HL-60 (cell line): ENCODE data around the gene ENOSF1.

Experiments
- DNase-seq, 2 experiments: peaks; one replicate each; pipeline ENCODE4 v3.0.0-alpha.2; 2010 to 2020; ENCODE audit warnings: low read depth in 1 of 2, low spot score in 1 of 2
- H3K27ac ChIP-seq: fragments of 250-450 bp; sonication (Bioruptor Pico); replicated peaks from 2 replicates; pipeline ENCODE4 v1.5.1; 2020; ENCODE audit warnings: mild to moderate bottlenecking, moderate library complexity
- H3K27me3 ChIP-seq: fragments of 250-450 bp; sonication (Bioruptor Pico); 2 replicates; pipeline ENCODE4 v1.5.1; 2021; ENCODE audit warnings: mild to moderate bottlenecking, moderate library complexity; ENCODE audit not compliant: insufficient read depth, poor library complexity, severe bottlenecking
- H3K4me3 ChIP-seq: replicated peaks from 2 replicates; pipeline ENCODE4 v1.5.1; 2011; ENCODE audit warnings: mild to moderate bottlenecking, control low read depth, low read length; ENCODE audit not compliant: insufficient read depth
- GABPA ChIP-seq: IDR thresholded peaks from 2 replicates; pipeline ENCODE4 v1.6.1; 2012; ENCODE audit warnings: low read depth
- POLR2AphosphoS5 ChIP-seq: IDR thresholded peaks from 2 replicates; pipeline ENCODE4 v1.6.1; 2012; ENCODE audit warnings: low read depth
- SPI1 ChIP-seq: IDR thresholded peaks from 2 replicates; pipeline ENCODE4 v1.6.1; 2012; ENCODE audit warnings: low read depth, mild to moderate bottlenecking, borderline replicate concordance
- TF ChIP-seq, protein P1 (sequence below): IDR thresholded peaks from one replicate; pipeline ENCODE4 v1.5.1; 2011; ENCODE audit warnings: low read length, control low read depth, inconsistent platforms; ENCODE audit not compliant: insufficient read depth
- TF ChIP-seq, protein P2 (sequence below): IDR thresholded peaks from 2 replicates; pipeline ENCODE4 v1.6.1; 2012; ENCODE audit warnings: low read depth; ENCODE audit not compliant: insufficient replicate concordance

The ENOSF1 gene

GRCh38 chr18:673317-673716, 39.1 kb downstream of the ENOSF1 start:
- Histone ChIP-seq H3K4me3 (no peak overlapping the region), H3K27me3 (no peaks in the 10 kb centered on the region), H3K27ac (no peak overlapping the region)
- TF ChIP-seq SPI1 (no peak), POLR2AphosphoS5 (no peak), GABPA (no peak)
- TF ChIP-seq, protein P1, sequence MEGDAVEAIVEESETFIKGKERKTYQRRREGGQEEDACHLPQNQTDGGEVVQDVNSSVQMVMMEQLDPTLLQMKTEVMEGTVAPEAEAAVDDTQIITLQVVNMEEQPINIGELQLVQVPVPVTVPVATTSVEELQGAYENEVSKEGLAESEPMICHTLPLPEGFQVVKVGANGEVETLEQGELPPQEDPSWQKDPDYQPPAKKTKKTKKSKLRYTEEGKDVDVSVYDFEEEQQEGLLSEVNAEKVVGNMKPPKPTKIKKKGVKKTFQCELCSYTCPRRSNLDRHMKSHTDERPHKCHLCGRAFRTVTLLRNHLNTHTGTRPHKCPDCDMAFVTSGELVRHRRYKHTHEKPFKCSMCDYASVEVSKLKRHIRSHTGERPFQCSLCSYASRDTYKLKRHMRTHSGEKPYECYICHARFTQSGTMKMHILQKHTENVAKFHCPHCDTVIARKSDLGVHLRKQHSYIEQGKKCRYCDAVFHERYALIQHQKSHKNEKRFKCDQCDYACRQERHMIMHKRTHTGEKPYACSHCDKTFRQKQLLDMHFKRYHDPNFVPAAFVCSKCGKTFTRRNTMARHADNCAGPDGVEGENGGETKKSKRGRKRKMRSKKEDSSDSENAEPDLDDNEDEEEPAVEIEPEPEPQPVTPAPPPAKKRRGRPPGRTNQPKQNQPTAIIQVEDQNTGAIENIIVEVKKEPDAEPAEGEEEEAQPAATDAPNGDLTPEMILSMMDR: no peak
- TF ChIP-seq, protein P2, sequence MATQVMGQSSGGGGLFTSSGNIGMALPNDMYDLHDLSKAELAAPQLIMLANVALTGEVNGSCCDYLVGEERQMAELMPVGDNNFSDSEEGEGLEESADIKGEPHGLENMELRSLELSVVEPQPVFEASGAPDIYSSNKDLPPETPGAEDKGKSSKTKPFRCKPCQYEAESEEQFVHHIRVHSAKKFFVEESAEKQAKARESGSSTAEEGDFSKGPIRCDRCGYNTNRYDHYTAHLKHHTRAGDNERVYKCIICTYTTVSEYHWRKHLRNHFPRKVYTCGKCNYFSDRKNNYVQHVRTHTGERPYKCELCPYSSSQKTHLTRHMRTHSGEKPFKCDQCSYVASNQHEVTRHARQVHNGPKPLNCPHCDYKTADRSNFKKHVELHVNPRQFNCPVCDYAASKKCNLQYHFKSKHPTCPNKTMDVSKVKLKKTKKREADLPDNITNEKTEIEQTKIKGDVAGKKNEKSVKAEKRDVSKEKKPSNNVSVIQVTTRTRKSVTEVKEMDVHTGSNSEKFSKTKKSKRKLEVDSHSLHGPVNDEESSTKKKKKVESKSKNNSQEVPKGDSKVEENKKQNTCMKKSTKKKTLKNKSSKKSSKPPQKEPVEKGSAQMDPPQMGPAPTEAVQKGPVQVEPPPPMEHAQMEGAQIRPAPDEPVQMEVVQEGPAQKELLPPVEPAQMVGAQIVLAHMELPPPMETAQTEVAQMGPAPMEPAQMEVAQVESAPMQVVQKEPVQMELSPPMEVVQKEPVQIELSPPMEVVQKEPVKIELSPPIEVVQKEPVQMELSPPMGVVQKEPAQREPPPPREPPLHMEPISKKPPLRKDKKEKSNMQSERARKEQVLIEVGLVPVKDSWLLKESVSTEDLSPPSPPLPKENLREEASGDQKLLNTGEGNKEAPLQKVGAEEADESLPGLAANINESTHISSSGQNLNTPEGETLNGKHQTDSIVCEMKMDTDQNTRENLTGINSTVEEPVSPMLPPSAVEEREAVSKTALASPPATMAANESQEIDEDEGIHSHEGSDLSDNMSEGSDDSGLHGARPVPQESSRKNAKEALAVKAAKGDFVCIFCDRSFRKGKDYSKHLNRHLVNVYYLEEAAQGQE: no peak
- DNase-seq: no peak

DNA sequence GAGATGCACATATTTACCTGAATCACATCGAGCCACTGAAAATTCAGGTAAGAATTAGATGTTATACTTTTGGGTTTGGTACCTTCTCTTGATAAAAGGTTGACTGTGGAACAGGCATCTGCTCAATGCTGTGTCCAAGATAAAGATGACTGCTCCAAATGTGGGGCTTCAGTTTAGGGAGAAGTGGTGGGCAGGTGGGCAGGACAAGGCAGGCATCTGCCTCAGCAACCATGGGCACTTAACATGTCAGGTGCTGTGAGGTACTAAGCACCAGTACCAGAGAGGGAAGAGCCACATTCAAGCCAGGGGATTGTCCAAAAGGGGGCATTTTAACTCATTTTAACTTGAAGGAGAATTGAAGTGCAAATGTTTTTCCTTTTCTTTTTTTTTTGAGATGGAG, 41.0 kb downstream of the ENOSF1 start:
- Histone ChIP-seq H3K27ac (no peak overlapping the region), H3K27me3 (no peaks in the 10 kb centered on the region), H3K4me3 (no peak overlapping the region)
- no peak for DNase-seq
- TF ChIP-seq, protein P2: no peak
- TF ChIP-seq POLR2AphosphoS5: peak; percentile 60; the same call in 1 of the 2 replicates

DNA sequence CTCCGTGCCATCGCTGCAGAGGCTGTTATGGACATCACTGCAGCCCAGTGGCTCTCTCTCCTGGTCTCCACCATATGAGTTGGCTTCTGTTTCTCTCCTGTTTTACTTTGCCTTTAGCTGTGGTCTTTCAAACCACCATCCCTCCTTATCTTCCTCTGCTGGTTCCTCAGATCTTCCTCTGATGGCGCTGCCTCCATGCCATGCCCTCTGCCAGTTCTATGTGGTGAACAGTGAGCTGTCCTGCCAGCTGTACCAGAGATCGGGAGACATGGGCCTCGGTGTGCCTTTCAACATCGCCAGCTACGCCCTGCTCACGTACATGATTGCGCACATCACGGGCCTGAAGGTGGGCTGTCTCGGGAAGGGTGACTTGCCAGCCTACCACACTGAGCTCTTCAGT, 41.9 kb downstream of the ENOSF1 start:
- H3K27ac ChIP-seq: no peak overlapping the region
- H3K4me3 ChIP-seq: no peak overlapping the region
- no peak for TF ChIP-seq SPI1
- TF ChIP-seq POLR2AphosphoS5: peak; percentile 35
- no peak for DNase-seq
- no peaks in the 10 kb centered on the region for H3K27me3 ChIP-seq

DNA sequence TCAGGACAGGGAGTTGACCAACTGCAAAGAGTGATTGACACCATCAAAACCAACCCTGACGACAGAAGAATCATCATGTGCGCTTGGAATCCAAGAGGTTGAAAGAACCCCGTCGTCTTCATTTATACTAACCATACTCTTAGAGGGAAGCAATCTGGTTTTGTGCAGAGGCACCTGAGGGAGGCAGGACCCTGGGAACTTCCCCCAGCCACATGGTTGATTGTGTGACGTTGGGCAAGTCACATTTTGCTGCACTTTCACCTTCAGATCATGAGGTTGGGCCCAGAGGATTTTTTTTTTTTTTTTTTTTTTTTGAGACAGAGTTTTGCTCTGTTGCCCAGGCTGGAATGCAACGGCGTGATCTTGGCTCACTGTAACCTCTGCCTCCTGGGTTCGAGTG, 43.4 kb downstream of the ENOSF1 start:
- Histone ChIP-seq H3K27me3 (no peaks in the 10 kb centered on the region), H3K4me3 (no peak overlapping the region), H3K27ac (no peak overlapping the region)
- TF ChIP-seq POLR2AphosphoS5: no peak
- no peak for TF ChIP-seq GABPA
- TF ChIP-seq, protein P1: no peak
- DNase-seq: no peak

- no peak for DNase-seq
- H3K4me3 ChIP-seq: no peak overlapping the region
- no peak for TF ChIP-seq POLR2AphosphoS5
- TF ChIP-seq GABPA: no peak
- TF ChIP-seq, protein P2: no peak
- TF ChIP-seq, protein P1: no peak
- no peak for TF ChIP-seq SPI1
- no peaks in the 10 kb centered on the region for H3K27me3 ChIP-seq
- no peak overlapping the region for H3K27ac ChIP-seq
These were observed 44.2 kb downstream of the ENOSF1 start for GRCh38 chr18:668260-668659.
